ENCODE results near the gene MDC1. TPM values are rescaled to one million over a fixed set of nuclear protein-coding genes. Genes with fewer than 3 reads are reported as not detected.

Gene MDC1
- total and polyA plus RNA-seq, 2 of the 13 experiments (the other 11 are each of a cell fraction or from before 2014, with no cell fraction given): 8.4 to 14.0 TPM

DNA sequence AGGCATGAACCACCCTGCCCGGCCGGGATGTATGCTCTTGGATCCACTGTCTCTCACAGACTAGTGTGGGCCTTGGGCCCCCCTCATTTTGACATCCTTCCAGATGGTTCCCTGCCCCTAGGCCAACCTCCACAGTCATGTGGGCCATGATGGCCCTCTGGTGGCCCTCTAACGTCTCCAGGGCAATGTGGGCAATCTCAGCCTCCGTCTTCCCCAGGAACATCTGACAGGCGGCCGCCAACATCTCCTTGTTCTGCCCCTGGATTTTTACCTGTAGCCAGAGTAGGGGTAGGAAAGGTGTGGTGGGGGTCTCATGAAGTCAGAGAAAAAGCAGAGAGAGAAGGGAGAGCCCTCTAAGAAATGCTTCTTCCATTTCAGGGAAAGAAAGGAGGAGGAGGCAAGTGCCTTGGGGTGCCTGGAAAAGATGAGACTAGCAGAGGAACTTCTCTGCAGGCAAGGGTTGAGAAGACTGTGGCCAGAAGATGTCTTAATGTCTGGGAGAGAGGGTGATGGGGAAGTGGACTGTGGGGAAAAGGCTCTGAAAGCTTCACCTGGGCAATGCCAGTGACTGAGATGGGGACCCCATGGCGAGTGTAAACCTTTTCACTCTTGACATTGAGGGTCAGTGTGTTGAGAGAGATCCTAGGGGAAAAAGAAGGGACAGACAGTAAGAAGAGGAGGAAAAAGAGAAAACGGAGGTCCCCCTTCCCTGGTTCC lies 24.1 kb upstream of the MDC1 start (continued):
- TF ChIP-seq ZHX2 (IDR thresholded peaks at IDR 0.05; ENCODE audit: low read depth) (no peak), ZHX2 (CRISPR knock-in tag; IDR thresholded peaks at IDR 0.05; ENCODE audit: borderline replicate concordance) (no peak), KDM3A (CRISPR knock-in tag; IDR thresholded peaks at IDR 0.05; ENCODE audit: low read depth) (no peak), TAF15 (IDR thresholded peaks at IDR 0.05; ENCODE audit: low read depth, low read length, poor library complexity, severe bottlenecking) (no peak), MEIS2 (CRISPR knock-in tag; IDR thresholded peaks at IDR 0.05) (no peak), ZBTB20 (CRISPR knock-in tag; IDR thresholded peaks at IDR 0.05; ENCODE audit: borderline replicate concordance, low read depth) (no peak), ZNF710 (CRISPR knock-in tag; IDR thresholded peaks at IDR 0.05; ENCODE audit: borderline replicate concordance) (no peak), RFXANK (CRISPR knock-in tag; IDR thresholded peaks at IDR 0.05) (no peak), ZNF17 (CRISPR knock-in tag; IDR thresholded peaks at IDR 0.05) (no peak), ZBTB1 (CRISPR knock-in tag; IDR thresholded peaks at IDR 0.05; ENCODE audit: borderline replicate concordance) (no peak), GATA4 (IDR thresholded peaks at IDR 0.05; ENCODE audit: borderline replicate concordance, low read depth) (no peak), ZNF441 (CRISPR knock-in tag; IDR thresholded peaks at IDR 0.05; ENCODE audit: borderline replicate concordance) (0 out of 2 replicates have a peak, but pooled peaks have one; percentile 13), RBM39 (IDR thresholded peaks at IDR 0.05; ENCODE audit: low read depth, low read length, poor library complexity, severe bottlenecking) (no peak), ZKSCAN8 (CRISPR knock-in tag; IDR thresholded peaks at IDR 0.05; ENCODE audit: borderline replicate concordance) (0 out of 2 replicates have a peak, but pooled peaks have one; percentile 26), ESRRA (CRISPR knock-in tag; IDR thresholded peaks at IDR 0.05; ENCODE audit: low read depth) (no peak), ZNF282 (IDR thresholded peaks at IDR 0.05; ENCODE audit: partially characterized antibody) (no peak), ZNF18 (CRISPR knock-in tag; IDR thresholded peaks at IDR 0.05; ENCODE audit: insufficient replicate concordance) (no peak)
- TF ChIP-seq, protein P1, sequence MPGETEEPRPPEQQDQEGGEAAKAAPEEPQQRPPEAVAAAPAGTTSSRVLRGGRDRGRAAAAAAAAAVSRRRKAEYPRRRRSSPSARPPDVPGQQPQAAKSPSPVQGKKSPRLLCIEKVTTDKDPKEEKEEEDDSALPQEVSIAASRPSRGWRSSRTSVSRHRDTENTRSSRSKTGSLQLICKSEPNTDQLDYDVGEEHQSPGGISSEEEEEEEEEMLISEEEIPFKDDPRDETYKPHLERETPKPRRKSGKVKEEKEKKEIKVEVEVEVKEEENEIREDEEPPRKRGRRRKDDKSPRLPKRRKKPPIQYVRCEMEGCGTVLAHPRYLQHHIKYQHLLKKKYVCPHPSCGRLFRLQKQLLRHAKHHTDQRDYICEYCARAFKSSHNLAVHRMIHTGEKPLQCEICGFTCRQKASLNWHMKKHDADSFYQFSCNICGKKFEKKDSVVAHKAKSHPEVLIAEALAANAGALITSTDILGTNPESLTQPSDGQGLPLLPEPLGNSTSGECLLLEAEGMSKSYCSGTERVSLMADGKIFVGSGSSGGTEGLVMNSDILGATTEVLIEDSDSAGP (CRISPR knock-in tag; IDR thresholded peaks at IDR 0.05; ENCODE audit: borderline replicate concordance): no peak

Measured in HepG2 (cell line).